Nephron (organoid): ENCODE measurements around the gene MESP2.
"Not testable (repeated sequence)": the region's sequence is repeated elsewhere in the genome, so short reads cannot be mapped to it uniquely, and the experiment has no call there.

ENCODE experiments used
- H3K27ac Mint-ChIP-seq, 3 experiments: 2 replicates each; pipeline ENCODE4 v1.8.0; 2020; ENCODE audit warnings: mixed read lengths in 3 of 3, mild to moderate bottlenecking in 2 of 3, moderate library complexity in 1 of 3
- H3K27me3 Mint-ChIP-seq: 2 replicates; pipeline ENCODE4 v1.8.0; 2021; ENCODE audit warnings: low read depth, mild to moderate bottlenecking, moderate library complexity, mixed read lengths
- H3K36me3 Mint-ChIP-seq: 2 replicates; pipeline ENCODE4 v1.8.0; 2020; ENCODE audit warnings: low read depth, mixed read lengths
- H3K4me1 Mint-ChIP-seq: 2 replicates; pipeline ENCODE4 v1.8.0; 2020; ENCODE audit warnings: mixed read lengths
- H3K4me3 Mint-ChIP-seq, 3 experiments: 2 replicates each; pipeline ENCODE4 v1.8.0; 2020; ENCODE audit warnings: mild to moderate bottlenecking in 3 of 3, mixed read lengths in 3 of 3, moderate library complexity in 2 of 3
- H3K9me3 Mint-ChIP-seq: 2 replicates; pipeline ENCODE4 v1.8.0; 2020; ENCODE audit warnings: mixed read lengths
- CTCF ChIP-seq, 3 experiments: fragments of 200-600 bp; sonication (generic); IDR thresholded peaks; one replicate each; pipeline ENCODE4 v1.5.0; 2021; ENCODE audit warnings: antibody characterized with exemption in 3 of 3; ENCODE audit not compliant: unreplicated experiment in 3 of 3

Gene MESP2

DNA sequence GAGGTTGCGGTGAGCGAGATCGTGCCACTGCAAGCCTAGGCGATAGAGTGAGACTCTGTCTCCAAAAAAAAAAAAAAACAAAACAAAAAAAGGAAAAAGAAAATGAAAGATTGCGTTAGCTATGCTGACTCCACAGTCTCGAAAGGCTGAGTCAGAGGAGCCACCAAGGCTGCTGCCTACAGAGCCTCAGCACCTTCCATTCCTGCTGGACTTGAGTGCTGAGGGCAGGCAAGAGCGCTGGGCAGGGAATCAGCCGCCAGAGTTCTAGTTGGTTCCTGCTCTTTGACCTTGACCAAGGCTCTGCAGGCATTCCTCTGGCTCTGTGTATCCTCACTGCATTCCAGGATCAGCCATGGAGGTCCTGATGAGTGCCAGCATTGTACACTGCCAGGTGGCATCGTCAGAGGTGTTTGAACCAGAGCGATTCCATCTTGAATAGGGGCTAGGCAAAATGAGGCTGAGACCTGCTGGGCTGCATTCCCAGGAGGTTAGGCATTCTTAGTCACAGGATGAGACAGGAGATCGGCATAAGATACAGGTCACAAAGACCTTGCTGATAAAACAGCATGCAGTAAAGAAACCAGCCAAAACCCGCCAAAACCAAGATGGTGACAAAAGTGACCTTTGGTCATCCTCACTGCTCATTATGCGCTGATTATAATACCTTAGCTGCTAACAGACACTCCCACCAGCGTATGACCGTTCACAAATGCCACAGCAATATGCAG is 5.9 kb downstream of the MESP2 start:
- no peak overlapping the region for H3K27ac Mint-ChIP-seq
- H3K27me3 Mint-ChIP-seq, result peaks cover 14% of the 10 kb centered on the region
- peaks cover 4% of the 10 kb centered on the region for H3K4me1 Mint-ChIP-seq
- peaks cover 7% of the 10 kb centered on the region for H3K36me3 Mint-ChIP-seq
- TF ChIP-seq CTCF (IDR thresholded peaks at IDR 0.05; ENCODE audit: unreplicated experiment in 3 of 3), result no peak
- H3K9me3 Mint-ChIP-seq, result peaks cover 7% of the 10 kb centered on the region
- no peak overlapping the region for H3K4me3 Mint-ChIP-seq

- not testable (repeated sequence) for H3K4me3 Mint-ChIP-seq, H3K4me1 Mint-ChIP-seq, H3K27ac Mint-ChIP-seq, H3K36me3 Mint-ChIP-seq
- H3K27me3 Mint-ChIP-seq, result peaks cover 14% of the 10 kb centered on the region
- H3K9me3 Mint-ChIP-seq, result peaks cover 11% of the 10 kb centered on the region
Observed at GRCh38 chr15:89782619-89782950, 6.5 kb downstream of the MESP2 start.

DNA sequence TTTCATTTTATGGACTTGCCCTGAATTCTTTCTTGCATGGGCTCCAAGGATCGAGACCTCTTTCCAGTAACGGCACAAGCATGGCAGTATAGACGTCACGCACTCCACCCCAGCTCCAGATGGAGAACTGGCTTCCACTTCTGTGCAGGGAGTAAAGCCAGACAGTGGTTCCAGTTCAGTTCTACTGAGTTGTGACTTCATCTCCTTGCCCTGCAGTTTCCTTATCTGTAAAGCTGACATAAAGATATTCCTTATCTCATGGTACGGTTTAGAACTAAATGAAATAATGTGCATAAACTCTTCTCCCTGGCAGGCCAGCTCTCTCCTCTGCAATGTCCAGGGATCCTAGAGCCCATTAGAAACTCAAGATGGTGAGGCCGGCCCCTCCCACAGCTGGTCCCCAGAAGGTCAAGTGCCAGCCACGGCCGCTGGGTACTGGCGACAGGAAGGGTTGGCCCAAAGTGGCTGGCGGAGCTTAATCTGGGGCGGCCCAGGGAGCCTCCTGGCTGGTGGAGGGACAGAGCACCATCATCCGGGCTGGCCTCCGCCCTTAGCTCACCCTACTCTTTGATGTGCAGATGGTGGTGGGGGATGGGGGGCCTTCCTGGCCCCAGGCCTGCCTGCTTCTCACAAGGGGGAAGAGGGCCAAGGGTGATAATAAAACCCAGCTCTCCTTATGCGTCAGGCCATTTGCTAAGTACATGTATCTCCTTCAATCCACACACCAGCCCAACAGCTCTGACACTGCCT is 7.2 kb downstream of the MESP2 start:
- peaks cover 4% of the 10 kb centered on the region for H3K4me1 Mint-ChIP-seq
- peaks cover 14% of the 10 kb centered on the region for H3K27me3 Mint-ChIP-seq
- H3K4me3 Mint-ChIP-seq, result no peak overlapping the region
- TF ChIP-seq CTCF (IDR thresholded peaks at IDR 0.05; ENCODE audit: unreplicated experiment in 3 of 3), result no peak
- peaks cover 15% of the 10 kb centered on the region for H3K36me3 Mint-ChIP-seq
- H3K9me3 Mint-ChIP-seq, result peaks cover 18% of the 10 kb centered on the region
- peak overlapping the region in 2 of 3 experiments; percentile 21 to 55 for H3K27ac Mint-ChIP-seq

- Mint-ChIP-seq H3K27me3 (peaks cover 14% of the 10 kb centered on the region), H3K36me3 (peaks cover 17% of the 10 kb centered on the region), H3K4me3 (no peak overlapping the region), H3K4me1 (peaks cover 4% of the 10 kb centered on the region), H3K27ac (no peak overlapping the region), H3K9me3 (peaks cover 18% of the 10 kb centered on the region)
- TF ChIP-seq CTCF (IDR thresholded peaks at IDR 0.05; ENCODE audit: unreplicated experiment in 3 of 3), result no peak
Observed at GRCh38 chr15:89783861-89784685, 7.9 kb downstream of the MESP2 start.

DNA sequence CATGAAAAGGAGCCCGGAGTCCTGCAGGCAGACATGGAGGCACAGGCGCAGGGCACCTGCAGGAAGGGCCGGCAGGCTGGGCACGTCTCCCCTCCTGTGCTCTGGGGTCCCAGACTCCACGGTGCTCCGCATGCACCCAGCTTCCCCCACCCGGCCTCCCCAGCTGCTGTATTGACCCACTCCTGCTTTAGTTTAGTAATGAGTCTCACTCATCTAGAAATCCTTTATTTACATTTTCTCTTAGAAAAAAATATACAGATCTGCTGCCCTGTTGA is 8.5 kb downstream of the MESP2 start:
- no peak for TF ChIP-seq CTCF (IDR thresholded peaks at IDR 0.05; ENCODE audit: unreplicated experiment in 3 of 3)
- H3K27ac Mint-ChIP-seq, result no peak overlapping the region
- H3K36me3 Mint-ChIP-seq, result peaks cover 17% of the 10 kb centered on the region
- peaks cover 14% of the 10 kb centered on the region for H3K27me3 Mint-ChIP-seq
- peaks cover 4% of the 10 kb centered on the region for H3K4me1 Mint-ChIP-seq
- peaks cover 18% of the 10 kb centered on the region for H3K9me3 Mint-ChIP-seq
- H3K4me3 Mint-ChIP-seq, result no peak overlapping the region

DNA sequence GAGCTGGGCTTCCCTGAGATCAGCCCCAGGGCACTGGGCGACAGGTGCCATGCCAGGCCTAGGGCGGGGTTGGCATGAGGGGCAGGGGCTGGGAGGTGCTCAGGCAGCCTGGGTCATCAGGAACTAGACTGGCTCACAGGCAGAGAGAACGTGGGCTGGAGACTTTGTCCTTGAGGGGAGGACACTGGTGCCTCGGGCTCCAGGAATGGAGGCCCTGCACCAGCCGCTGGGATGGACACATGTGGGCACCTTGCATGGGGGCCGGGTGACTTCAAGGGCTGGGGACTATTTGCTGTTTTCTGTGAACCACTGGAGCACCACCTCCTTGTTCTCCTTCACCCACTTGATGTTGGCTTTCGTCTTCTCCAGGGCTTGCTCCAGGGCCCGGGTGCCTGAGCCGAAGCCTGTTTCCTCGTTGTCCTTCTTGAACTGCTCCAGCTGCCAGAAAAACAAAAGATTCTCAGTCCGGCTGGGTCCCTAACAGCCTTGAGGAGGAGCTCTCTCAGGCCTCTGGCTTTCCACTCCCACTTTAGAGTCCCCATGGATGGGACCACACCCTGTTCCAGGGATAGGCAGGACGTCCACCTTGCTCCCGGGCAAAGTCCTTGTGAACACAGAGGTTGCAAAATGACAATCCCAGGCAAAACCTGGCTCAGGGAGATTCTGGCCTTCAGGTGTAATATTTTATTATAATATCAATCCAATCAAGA is 9.1 kb downstream of the MESP2 start:
- TF ChIP-seq CTCF (IDR thresholded peaks at IDR 0.05; ENCODE audit: unreplicated experiment in 3 of 3), result no peak
- peaks cover 17% of the 10 kb centered on the region for H3K36me3 Mint-ChIP-seq
- H3K9me3 Mint-ChIP-seq, result peaks cover 18% of the 10 kb centered on the region
- H3K27me3 Mint-ChIP-seq, result peaks cover 16% of the 10 kb centered on the region
- peaks cover 4% of the 10 kb centered on the region for H3K4me1 Mint-ChIP-seq
- peak overlapping the region in 1 of 3 experiments; percentile 7 for H3K27ac Mint-ChIP-seq
- H3K4me3 Mint-ChIP-seq, result no peak overlapping the region
